Lower lobe of right lung (tissue), 2 donors: Measurements from ENCODE around the gene SMOC1. TPM values are rescaled to one million over a fixed set of nuclear protein-coding genes. Genes with fewer than 3 reads are reported as not detected.

Source experiments
- ATAC-seq, 2 donors: fragments of 200-7000 bp; cut with Tn5 transposase; one replicate each; pipeline ENCODE4 v1.9.1; 2020 to 2022; ENCODE audit warnings: mild to moderate bottlenecking in 2 of 2, moderate library complexity in 2 of 2
- DNase-seq: peaks from one replicate; pipeline ENCODE4 v3.0.0-alpha.2; 2020
- H3K27ac ChIP-seq: fragments of 200-600 bp; one replicate; pipeline ENCODE4 v1.8.0; 2022
- H3K27me3 ChIP-seq: fragments of 200-600 bp; one replicate; pipeline ENCODE4 v1.8.0; 2022; ENCODE audit warnings: low read depth
- H3K36me3 ChIP-seq: fragments of 200-600 bp; one replicate; pipeline ENCODE4 v1.8.0; 2022; ENCODE audit warnings: mild to moderate bottlenecking
- H3K4me1 ChIP-seq: fragments of 200-600 bp; one replicate; pipeline ENCODE4 v1.8.0; 2022
- H3K4me3 ChIP-seq: fragments of 200-600 bp; one replicate; pipeline ENCODE4 v1.8.0; 2022; ENCODE audit warnings: mild to moderate bottlenecking
- H3K9me3 ChIP-seq: fragments of 200-600 bp; one replicate; pipeline ENCODE4 v1.8.0; 2022
- intact Hi-C: fragments of 100-400 bp; cut with DNase I; formaldehyde crosslinking; loops from one replicate; pipeline ENCODE4 v1.11.0; 2022
- total RNA-seq: library from RNA; stranded (reverse); fragmentation: NEBNext Ultra II Directional; extraction: Animal tissue kit (Norgen Biotek cat#: 25700); gene quantifications from one replicate; pipeline ENCODE4 v1.2.1, GENCODE V29; 2021
- TF ChIP-seq, protein P1 (sequence below): fragments of 200-600 bp; IDR thresholded peaks from one replicate; pipeline ENCODE4 v1.8.0; 2022; ENCODE audit warnings: antibody characterized with exemption, mild to moderate bottlenecking
- donor health status: DM: no; HTN: yes; CAD: no; lungs with severe emphysema.

Gene SMOC1
- total RNA-seq, 1 donor from 2014 or later, result 1.1 TPM

DNA sequence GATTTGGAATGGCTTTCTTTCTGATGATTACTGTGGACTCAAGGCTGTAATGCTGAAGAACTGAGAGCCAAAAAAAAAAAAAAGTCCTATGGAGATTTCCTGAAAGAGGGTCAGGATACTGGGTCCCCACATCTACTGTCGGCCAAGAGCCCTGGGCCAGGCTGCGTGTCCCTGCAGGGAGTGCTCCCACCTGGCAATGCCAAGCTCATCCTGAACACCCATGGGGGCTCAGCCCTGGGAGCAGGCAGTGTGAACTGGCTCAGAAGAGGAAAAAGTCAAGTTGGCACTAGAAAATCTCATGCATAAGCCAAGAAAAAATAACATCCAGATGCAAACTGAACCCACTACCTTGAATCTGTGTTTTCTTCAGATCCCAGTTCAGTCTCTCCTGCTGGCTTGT lies 35.0 kb upstream of the SMOC1 start:
- ATAC-seq (no peak), DNase-seq (no peak)
- Histone ChIP-seq H3K4me1 (no peaks in the 10 kb centered on the region), H3K27ac (no peak overlapping the region), H3K27me3 (peaks cover 9% of the 10 kb centered on the region), H3K9me3 (no peaks in the 10 kb centered on the region), H3K36me3 (no peaks in the 10 kb centered on the region), H3K4me3 (no peak overlapping the region)
- intact Hi-C loops, result no loop called here
- TF ChIP-seq, protein P1, sequence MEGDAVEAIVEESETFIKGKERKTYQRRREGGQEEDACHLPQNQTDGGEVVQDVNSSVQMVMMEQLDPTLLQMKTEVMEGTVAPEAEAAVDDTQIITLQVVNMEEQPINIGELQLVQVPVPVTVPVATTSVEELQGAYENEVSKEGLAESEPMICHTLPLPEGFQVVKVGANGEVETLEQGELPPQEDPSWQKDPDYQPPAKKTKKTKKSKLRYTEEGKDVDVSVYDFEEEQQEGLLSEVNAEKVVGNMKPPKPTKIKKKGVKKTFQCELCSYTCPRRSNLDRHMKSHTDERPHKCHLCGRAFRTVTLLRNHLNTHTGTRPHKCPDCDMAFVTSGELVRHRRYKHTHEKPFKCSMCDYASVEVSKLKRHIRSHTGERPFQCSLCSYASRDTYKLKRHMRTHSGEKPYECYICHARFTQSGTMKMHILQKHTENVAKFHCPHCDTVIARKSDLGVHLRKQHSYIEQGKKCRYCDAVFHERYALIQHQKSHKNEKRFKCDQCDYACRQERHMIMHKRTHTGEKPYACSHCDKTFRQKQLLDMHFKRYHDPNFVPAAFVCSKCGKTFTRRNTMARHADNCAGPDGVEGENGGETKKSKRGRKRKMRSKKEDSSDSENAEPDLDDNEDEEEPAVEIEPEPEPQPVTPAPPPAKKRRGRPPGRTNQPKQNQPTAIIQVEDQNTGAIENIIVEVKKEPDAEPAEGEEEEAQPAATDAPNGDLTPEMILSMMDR, result no peak

GRCh38 chr14:69845050-69845581 lies 34.1 kb upstream of the SMOC1 start:
- Histone ChIP-seq H3K4me3 (no peak overlapping the region), H3K27me3 (peaks cover 7% of the 10 kb centered on the region)

GRCh38 chr14:69845787-69846186 lies 33.4 kb upstream of the SMOC1 start:
- DNase-seq, result no peak
- no peak for ATAC-seq
- Histone ChIP-seq H3K4me1 (no peaks in the 10 kb centered on the region), H3K27ac (no peak overlapping the region), H3K9me3 (no peaks in the 10 kb centered on the region), H3K27me3 (peaks cover 5% of the 10 kb centered on the region), H3K36me3 (no peaks in the 10 kb centered on the region), H3K4me3 (no peak overlapping the region)
- intact Hi-C loops, result no loop called here
- TF ChIP-seq, protein P1, result no peak

More at GRCh38 chr14:69845050-69845581, 34.1 kb upstream of the SMOC1 start:
- no peaks in the 10 kb centered on the region for H3K36me3 ChIP-seq
- TF ChIP-seq, protein P1, result no peak
- ATAC-seq (no peak), DNase-seq (no peak)
- H3K9me3 ChIP-seq, result no peaks in the 10 kb centered on the region
- no peaks in the 10 kb centered on the region for H3K4me1 ChIP-seq
- intact Hi-C loops, result no loop called here
- no peak overlapping the region for H3K27ac ChIP-seq

DNA sequence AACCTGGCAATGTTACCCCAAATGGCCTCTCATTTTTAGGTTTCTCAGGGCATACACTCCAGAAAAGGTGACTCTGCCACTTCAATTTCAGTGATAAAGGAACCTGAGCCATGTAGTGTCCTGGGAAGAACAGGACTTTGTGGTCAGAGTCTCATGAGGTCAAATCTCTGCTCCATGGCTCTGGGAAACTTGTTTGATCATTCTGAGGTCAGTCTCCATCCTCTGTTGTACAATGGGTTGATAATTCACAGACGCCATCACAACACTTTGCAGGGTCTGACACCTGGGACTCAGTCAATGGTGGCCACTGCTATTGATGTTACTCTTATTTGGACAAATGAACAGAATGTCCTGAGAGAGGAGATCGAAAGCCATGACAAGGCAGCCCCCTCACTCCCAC lies 31.1 kb upstream of the SMOC1 start:
- H3K4me1 ChIP-seq, result no peaks in the 10 kb centered on the region
- H3K36me3 ChIP-seq, result no peaks in the 10 kb centered on the region
- no peak overlapping the region for H3K4me3 ChIP-seq
- TF ChIP-seq, protein P1, result no peak
- H3K27ac ChIP-seq, result no peak overlapping the region
- no peak for ATAC-seq
- H3K9me3 ChIP-seq, result no peaks in the 10 kb centered on the region
- intact Hi-C loops, result no loop called here
- no peak for DNase-seq
- peaks cover 5% of the 10 kb centered on the region for H3K27me3 ChIP-seq

DNA sequence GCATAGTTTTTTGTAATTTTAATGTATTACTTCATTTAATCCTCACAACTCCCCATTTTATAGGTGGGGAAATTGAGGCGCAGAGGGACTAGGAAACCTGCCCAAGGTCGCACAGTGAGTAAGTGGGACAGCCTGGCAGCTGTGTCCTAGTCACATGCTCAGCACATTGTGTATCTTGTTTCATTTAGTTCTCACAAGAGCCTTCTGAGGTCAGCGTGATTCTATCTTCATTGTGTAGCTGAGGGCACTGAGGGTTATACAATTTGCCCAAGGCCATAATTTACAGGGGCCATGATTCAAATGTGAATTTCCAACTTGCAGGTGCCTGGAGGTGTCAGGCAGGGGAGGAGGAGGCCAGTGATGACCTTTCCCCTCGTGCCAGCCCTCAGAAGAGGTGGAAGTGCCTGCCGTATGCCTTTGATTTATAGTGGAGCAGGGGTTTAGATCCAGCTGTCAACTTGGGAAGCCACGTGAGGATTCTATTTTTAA lies 30.3 kb upstream of the SMOC1 start:
- no peak for DNase-seq

More for the DNA sequence above, 30.3 kb upstream of the SMOC1 start:
- H3K27me3 ChIP-seq, result peaks cover 5% of the 10 kb centered on the region
- ATAC-seq, result no peak
- no peak overlapping the region for H3K27ac ChIP-seq
- TF ChIP-seq, protein P1, result no peak
- H3K4me3 ChIP-seq, result no peak overlapping the region
- no peaks in the 10 kb centered on the region for H3K9me3 ChIP-seq
- H3K36me3 ChIP-seq, result no peaks in the 10 kb centered on the region
- no peaks in the 10 kb centered on the region for H3K4me1 ChIP-seq
- intact Hi-C loops, result no loop called here
